Hepatocyte (in vitro differentiated cells): ENCODE measurements around the gene VCL.

Experiments used
- CTCF ChIP-seq: fragments of 200-600 bp; sonication (generic); IDR thresholded peaks from 2 replicates; pipeline ENCODE4 v1.5.1; 2016; ENCODE audit warnings: antibody characterized with exemption, mild to moderate bottlenecking; ENCODE audit not compliant: poor library complexity
- EZH2 ChIP-seq: fragments of 200-600 bp; sonication (generic); IDR thresholded peaks from 2 replicates; pipeline ENCODE4 v1.6.1; 2016; ENCODE audit warnings: antibody characterized with exemption, mild to moderate bottlenecking, borderline replicate concordance
- EZH2phosphoT487 ChIP-seq: fragments of 200-600 bp; sonication (generic); IDR thresholded peaks from one replicate; pipeline ENCODE4 v1.6.1; 2018; ENCODE audit warnings: antibody characterized with exemption, mild to moderate bottlenecking, low read depth, moderate library complexity; ENCODE audit not compliant: unreplicated experiment, severe bottlenecking

- no peak for TF ChIP-seq CTCF
- TF ChIP-seq EZH2 = no peak
- no peak for TF ChIP-seq EZH2phosphoT487
Observed at GRCh38 chr10:74008212-74008731, 10.4 kb downstream of the VCL start.
